ENCODE data around the gene IFT57. TPM values are rescaled to one million over a fixed set of nuclear protein-coding genes. Genes with fewer than 3 reads are reported as not detected.

Gene IFT57
- total and polyA plus RNA-seq, 9 of the 15 experiments (the other 6 are each of a cell fraction or from before 2014, with no cell fraction given), result 1.5 to 20.1 (median 9.9) TPM

- TF ChIP-seq CC2D1A (IDR thresholded peaks at IDR 0.05) (no peak), ZNF655 (CRISPR knock-in tag; IDR thresholded peaks at IDR 0.05) (no peak), PKNOX1 (IDR thresholded peaks at IDR 0.05) (peak; percentile 38; the same call in 1 of the 2 replicates), CXXC5 (CRISPR knock-in tag; IDR thresholded peaks at IDR 0.05) (peak; percentile 80), USF1 (CRISPR knock-in tag; IDR thresholded peaks at IDR 0.05) (no peak), FOSL1 (tag; conservative IDR thresholded peaks at IDR 0.05) (no peak; the same call in 1 of the 2 replicates), NCOA6 (IDR thresholded peaks at IDR 0.05) (no peak), KLF13 (tag; IDR thresholded peaks at IDR 0.05; ENCODE audit: borderline replicate concordance, low read depth) (no peak), KDM2B (CRISPR knock-in tag; IDR thresholded peaks at IDR 0.05) (no peak), UBTF (IDR thresholded peaks at IDR 0.05; ENCODE audit: borderline replicate concordance in 1 of 2, low read depth in 2 of 2, low read length in 2 of 2) (no peak), HINFP (tag; conservative IDR thresholded peaks at IDR 0.05; ENCODE audit: low read depth) (no peak), TCFL5 (CRISPR knock-in tag; conservative IDR thresholded peaks at IDR 0.05) (no peak), ZNF740 (CRISPR knock-in tag; IDR thresholded peaks at IDR 0.05) (no peak), ZNF740 (tag; IDR thresholded peaks at IDR 0.05) (no peak), ETV5 (CRISPR knock-in tag; IDR thresholded peaks at IDR 0.05; ENCODE audit: low read depth) (0 out of 2 replicates have a peak, but pooled peaks have one; percentile 20), SUPT5H (IDR thresholded peaks at IDR 0.05) (no peak), ZNF124 (CRISPR knock-in tag; IDR thresholded peaks at IDR 0.05) (no peak), ZNF707 (CRISPR knock-in tag; conservative IDR thresholded peaks at IDR 0.05) (0 out of 2 replicates have a peak, but pooled peaks have one; percentile 16), ZNF232 (CRISPR knock-in tag; IDR thresholded peaks at IDR 0.05) (no peak)
Observed at GRCh38 chr3:108124337-108125152, 97.7 kb downstream of the IFT57 start (continued).
